HEK293T (cell line): Measurements from ENCODE around the gene CTSK.
"Not testable (repeated sequence)": the region's sequence is repeated elsewhere in the genome, so short reads cannot be mapped to it uniquely, and the experiment has no call there.

Source experiments
- CTCF ChIA-PET: fragments of 350-600 bp; formaldehyde crosslinking; extraction: SDS; loops from one replicate; lab custom pipeline; 2021; ENCODE audit warnings: antibody characterized with exemption, inconsistent platforms; lab: Yijun Ruan, JAX
- POLR2A ChIA-PET: fragments of 350-600 bp; formaldehyde crosslinking; extraction: SDS; loops from one replicate; lab custom pipeline; 2020; ENCODE audit warnings: antibody characterized with exemption, inconsistent platforms; lab: Yijun Ruan, JAX
- DNase-seq: peaks from one replicate; pipeline ENCODE4 v3.0.0; 2012; ENCODE audit warnings: mixed read lengths; ENCODE audit errors: extremely low spot score
- ARNT ChIP-seq: fragments of 450-650 bp; IDR thresholded peaks from 2 replicates; pipeline ENCODE4 v1.6.1; 2017; ENCODE audit warnings: mild to moderate bottlenecking
- BHLHE40 ChIP-seq: fragments of 450-650 bp; IDR thresholded peaks from 2 replicates; pipeline ENCODE4 v1.6.1; 2016; ENCODE audit warnings: mild to moderate bottlenecking, moderate library complexity, borderline replicate concordance
- CTBP1 ChIP-seq: fragments of 450-650 bp; IDR thresholded peaks from 2 replicates; pipeline ENCODE4 v1.6.1; 2016; ENCODE audit warnings: borderline replicate concordance
- ELF4 ChIP-seq: fragments of 450-650 bp; IDR thresholded peaks from 2 replicates; pipeline ENCODE4 v1.6.1; 2017; ENCODE audit warnings: antibody characterized with exemption
- FOXA1 ChIP-seq: fragments of 450-650 bp; IDR thresholded peaks from 2 replicates; pipeline ENCODE4 v1.6.1; 2016; ENCODE audit warnings: mild to moderate bottlenecking
- FOXK2 ChIP-seq: fragments of 450-650 bp; IDR thresholded peaks from 2 replicates; pipeline ENCODE4 v1.6.1; 2016; ENCODE audit warnings: mild to moderate bottlenecking
- FOXM1 ChIP-seq: fragments of 450-650 bp; IDR thresholded peaks from 2 replicates; pipeline ENCODE4 v1.6.1; 2017; ENCODE audit warnings: mild to moderate bottlenecking, borderline replicate concordance
- HDGF ChIP-seq: fragments of 450-650 bp; IDR thresholded peaks from 2 replicates; pipeline ENCODE4 v1.6.1; 2017; ENCODE audit warnings: antibody characterized with exemption, borderline replicate concordance
- L3MBTL2 ChIP-seq: fragments of 450-650 bp; conservative IDR thresholded peaks from 2 replicates; pipeline ENCODE4 v1.6.1; 2016; ENCODE audit warnings: mild to moderate bottlenecking
- LEF1 ChIP-seq: fragments of 450-650 bp; IDR thresholded peaks from 2 replicates; pipeline ENCODE4 v1.6.1; 2017; ENCODE audit warnings: mild to moderate bottlenecking, borderline replicate concordance
- NFRKB ChIP-seq: fragments of 450-650 bp; IDR thresholded peaks from 2 replicates; pipeline ENCODE4 v1.6.1; 2016; ENCODE audit warnings: mild to moderate bottlenecking, moderate library complexity
- SP1 ChIP-seq: fragments of 450-650 bp; IDR thresholded peaks from 2 replicates; pipeline ENCODE4 v1.6.1; 2017
- SUZ12 ChIP-seq: fragments of 450-650 bp; IDR thresholded peaks from 2 replicates; pipeline ENCODE4 v1.6.1; 2016; ENCODE audit warnings: mild to moderate bottlenecking
- TARDBP ChIP-seq: fragments of 450-650 bp; IDR thresholded peaks from 2 replicates; pipeline ENCODE4 v1.6.1; 2016
- ZNF384 ChIP-seq: fragments of 450-650 bp; IDR thresholded peaks from 2 replicates; pipeline ENCODE4 v1.6.1; 2016
- TF ChIP-seq, protein P1 (sequence below): fragments of 450-650 bp; IDR thresholded peaks from 2 replicates; pipeline ENCODE4 v1.6.1; 2016

Gene CTSK

DNA sequence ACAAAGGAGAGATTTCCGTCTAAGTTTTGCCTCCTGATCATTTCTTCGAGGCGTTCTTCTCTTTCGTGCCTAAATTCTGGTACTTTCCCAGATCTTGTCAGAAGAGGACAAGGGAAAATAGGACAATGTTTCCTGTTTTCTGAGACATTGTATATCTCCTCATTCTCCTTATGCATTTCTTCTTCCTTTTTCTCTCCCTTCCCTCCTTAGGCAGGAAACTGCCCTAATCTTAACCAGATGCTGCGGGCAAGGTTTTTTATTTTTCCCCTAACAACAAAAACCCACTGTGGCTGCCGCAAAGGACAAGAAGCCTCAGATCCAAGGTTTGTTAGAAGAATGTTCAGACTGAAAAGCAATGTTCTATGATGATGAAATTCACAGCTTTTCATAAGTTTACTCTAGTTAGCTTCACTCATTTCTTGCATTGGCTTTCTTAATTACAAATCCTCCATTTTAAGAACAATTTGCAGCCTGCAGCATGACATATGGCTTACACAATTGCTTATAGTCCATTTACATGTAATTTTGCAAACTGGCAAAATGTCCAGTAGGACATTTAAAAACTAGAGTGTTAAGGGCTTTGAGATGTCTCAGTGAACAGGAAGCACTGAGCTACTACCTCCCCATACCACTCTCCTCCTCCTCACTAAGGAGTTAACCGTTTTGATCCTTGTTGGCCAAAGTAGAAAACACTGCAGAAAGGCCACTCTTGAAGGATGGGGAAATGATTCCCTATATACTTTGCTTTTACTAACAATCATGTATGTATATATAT lies 624 bp downstream of the CTSK start:
- no peak for TF ChIP-seq NFRKB
- TF ChIP-seq L3MBTL2, result no peak
- TF ChIP-seq SP1, result no peak
- TF ChIP-seq CTBP1, result no peak
- no peak for TF ChIP-seq ZNF384
- TF ChIP-seq LEF1, result no peak
- CTCF ChIA-PET, result interaction anchor here (0.6 kb wide), 2 partner anchors 370 to 461 kb away, joined by 5 to 8 read pairs; no protein-coding TSS in a partner anchor
- POLR2A ChIA-PET, result no interaction called here
- no peak for DNase-seq

DNA sequence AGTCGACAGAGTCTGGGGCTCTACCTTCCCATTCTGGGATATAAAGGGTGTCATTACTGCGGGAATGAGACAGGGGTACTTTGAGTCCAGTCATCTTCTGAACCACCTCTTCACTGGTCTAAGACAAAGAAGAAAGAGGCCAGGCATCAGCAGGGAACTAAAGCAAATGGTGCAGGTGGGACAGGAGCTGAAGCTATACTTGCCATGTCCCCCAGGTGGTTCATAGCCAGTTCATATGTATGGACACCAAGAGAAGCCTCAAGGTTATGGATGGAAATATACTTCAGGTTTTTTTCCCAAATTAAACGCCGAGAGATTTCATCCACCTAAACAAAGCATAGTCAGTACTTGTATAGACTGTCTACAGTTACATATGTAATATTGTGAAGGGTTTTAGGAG lies 2.2 kb downstream of the CTSK start:
- ChIA-PET POLR2A (interaction anchor here (0.6 kb wide), 1 partner anchor 109 kb away, joined by 4 read pairs; the partner anchor contains the start of gene GOLPH3L), CTCF (no interaction called here)
- DNase-seq, result no peak
- TF ChIP-seq FOXM1 (no peak), CTBP1 (no peak), FOXK2 (no peak), TARDBP (no peak), HDGF (no peak), FOXA1 (no peak)

DNA sequence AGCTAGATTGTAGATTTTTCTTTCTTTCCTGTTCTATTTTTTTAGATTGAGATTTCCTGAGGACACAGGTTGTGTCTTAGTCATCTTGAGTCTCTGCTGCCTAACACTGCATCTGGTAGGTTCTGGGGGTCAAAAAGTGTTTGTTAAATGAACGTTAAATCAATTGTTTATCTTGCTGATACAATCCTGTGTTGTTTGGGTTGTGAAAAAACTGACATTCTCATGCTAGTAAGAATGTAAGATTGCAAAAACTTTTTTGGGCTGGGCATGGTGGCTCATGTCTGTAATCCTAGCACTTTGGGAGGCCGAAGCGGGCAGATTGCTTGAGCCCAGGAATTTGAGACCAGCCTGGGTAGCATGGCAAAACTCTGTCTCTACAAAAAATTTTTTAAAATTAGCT lies 3.4 kb downstream of the CTSK start:
- CTCF ChIA-PET, result interaction anchor here (1.2 to 1.4 kb wide), 2 partner anchors 8 to 9 kb away, joined by 3 to 5 read pairs; no protein-coding TSS in a partner anchor
- DNase-seq, result no peak
- TF ChIP-seq ARNT (no peak), TARDBP (no peak), ELF4 (no peak), SP1 (no peak), NFRKB (no peak), CTBP1 (no peak), SUZ12 (no peak), L3MBTL2 (no peak), HDGF (no peak), FOXK2 (no peak), ZNF384 (no peak), BHLHE40 (no peak), FOXA1 (no peak), FOXM1 (no peak), LEF1 (no peak)
- TF ChIP-seq, protein P1, sequence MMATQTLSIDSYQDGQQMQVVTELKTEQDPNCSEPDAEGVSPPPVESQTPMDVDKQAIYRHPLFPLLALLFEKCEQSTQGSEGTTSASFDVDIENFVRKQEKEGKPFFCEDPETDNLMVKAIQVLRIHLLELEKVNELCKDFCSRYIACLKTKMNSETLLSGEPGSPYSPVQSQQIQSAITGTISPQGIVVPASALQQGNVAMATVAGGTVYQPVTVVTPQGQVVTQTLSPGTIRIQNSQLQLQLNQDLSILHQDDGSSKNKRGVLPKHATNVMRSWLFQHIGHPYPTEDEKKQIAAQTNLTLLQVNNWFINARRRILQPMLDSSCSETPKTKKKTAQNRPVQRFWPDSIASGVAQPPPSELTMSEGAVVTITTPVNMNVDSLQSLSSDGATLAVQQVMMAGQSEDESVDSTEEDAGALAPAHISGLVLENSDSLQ, result no peak
- POLR2A ChIA-PET, result no interaction called here

DNA sequence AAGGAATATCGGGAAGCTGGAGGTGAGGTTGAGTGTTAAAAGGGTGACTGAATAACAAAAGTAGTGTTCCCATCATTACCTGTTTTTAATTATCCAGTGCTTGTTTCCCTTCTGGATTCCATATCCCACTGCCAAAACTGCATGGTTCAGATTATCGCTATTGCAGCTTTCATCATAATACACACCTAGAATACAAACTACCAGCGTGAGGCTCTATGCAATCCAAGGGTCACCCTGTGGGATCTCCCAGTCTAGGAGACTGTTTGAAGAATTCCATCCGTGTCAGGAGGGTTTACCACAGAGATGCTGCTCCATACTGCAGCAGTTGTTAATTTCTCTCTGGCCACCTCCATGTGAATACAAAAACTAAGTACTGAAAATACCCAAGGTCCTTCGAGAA lies 9.0 kb downstream of the CTSK start:
- no peak for TF ChIP-seq ELF4
- ChIA-PET POLR2A (no interaction called here), CTCF (interaction anchor here (0.6 kb wide), 1 partner anchor 155 kb away, joined by 3 read pairs; no protein-coding TSS in a partner anchor)
- no peak for DNase-seq

DNA sequence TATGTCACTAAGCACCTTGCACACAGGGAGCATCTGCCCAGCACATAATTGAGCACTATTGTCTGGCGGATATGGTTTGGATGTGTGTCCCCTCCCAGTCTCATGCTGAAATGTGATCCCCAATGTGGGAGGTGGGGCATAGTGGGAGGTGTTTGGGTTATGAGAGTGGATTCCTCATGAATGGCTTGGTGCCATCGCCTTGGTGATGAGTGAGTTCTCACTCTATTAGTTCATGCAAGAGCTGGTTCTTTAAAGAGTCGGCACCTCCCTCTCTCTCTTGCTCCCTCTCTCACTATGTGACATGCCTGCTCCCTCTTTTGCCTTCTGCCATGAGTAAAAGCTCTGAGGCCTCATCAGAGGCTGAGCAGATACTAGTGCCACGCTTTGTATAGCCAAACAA lies 9.5 kb downstream of the CTSK start:
- no peak for DNase-seq
- no peak for TF ChIP-seq FOXK2
- POLR2A ChIA-PET, result interaction anchor here (0.8 kb wide), 1 partner anchor 169 kb away, joined by 3 read pairs; the partner anchor contains the start of gene ENSA
- CTCF ChIA-PET, result interaction anchor here (0.6 kb wide), 1 partner anchor 155 kb away, joined by 3 read pairs; no protein-coding TSS in a partner anchor

DNA sequence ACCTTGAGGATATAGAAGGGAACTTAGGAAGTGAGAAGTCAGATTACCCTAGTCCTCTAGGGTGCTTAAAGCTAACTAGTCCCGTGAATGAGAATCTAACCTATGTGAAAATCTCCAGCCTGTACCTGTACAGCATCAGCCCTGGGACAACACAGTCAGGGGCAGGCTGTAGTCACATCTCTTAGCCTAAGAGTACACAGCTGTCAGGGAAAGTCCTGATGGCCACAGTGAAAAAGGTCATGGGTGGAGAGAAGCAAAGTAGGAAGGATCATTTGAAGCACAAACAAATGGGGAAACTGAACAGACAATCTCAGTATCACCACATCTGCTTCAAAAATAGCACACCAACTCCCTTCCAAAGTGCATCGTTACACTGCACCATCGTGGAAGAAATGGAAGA lies 11.7 kb downstream of the CTSK start:
- CTCF ChIA-PET, result interaction anchor here (0.6 kb wide), 1 partner anchor 17 kb away, joined by 4 read pairs; no protein-coding TSS in a partner anchor
- POLR2A ChIA-PET, result interaction anchor here (1.1 kb wide), 1 partner anchor 167 kb away, joined by 4 read pairs; the partner anchor contains the start of gene ENSA
- DNase-seq, result no peak
- TF ChIP-seq SP1 (no peak), ELF4 (no peak), TARDBP (no peak), LEF1 (no peak), FOXM1 (no peak), ARNT (no peak), FOXA1 (no peak), CTBP1 (no peak), FOXK2 (no peak), L3MBTL2 (no peak), ZNF384 (no peak), NFRKB (no peak), HDGF (no peak), BHLHE40 (no peak), SUZ12 (no peak)
- TF ChIP-seq, protein P1, result no peak

DNA sequence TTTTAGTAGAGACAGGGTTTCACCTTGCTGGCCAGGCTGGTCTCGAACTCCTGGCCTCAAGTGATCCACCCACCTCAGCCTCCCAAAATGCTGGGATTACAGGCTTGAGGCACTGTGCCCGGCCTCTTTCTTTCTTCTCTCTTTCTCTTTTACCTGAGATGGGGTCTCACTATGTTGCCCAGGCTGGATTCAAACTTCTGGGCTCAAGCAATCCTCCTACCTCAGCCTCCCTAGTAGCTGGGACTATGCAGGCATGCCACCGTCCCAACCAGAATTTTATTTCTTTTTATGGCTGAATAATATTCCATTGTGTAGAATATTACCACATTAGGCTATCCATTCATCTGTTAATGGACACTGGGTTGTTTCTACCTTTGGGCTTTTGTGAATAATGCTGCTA lies 14.3 kb downstream of the CTSK start:
- POLR2A ChIA-PET, CTCF ChIA-PET, DNase-seq: not testable (repeated sequence)
